ENCODE data around the gene TMEM54.

Gene TMEM54

DNA sequence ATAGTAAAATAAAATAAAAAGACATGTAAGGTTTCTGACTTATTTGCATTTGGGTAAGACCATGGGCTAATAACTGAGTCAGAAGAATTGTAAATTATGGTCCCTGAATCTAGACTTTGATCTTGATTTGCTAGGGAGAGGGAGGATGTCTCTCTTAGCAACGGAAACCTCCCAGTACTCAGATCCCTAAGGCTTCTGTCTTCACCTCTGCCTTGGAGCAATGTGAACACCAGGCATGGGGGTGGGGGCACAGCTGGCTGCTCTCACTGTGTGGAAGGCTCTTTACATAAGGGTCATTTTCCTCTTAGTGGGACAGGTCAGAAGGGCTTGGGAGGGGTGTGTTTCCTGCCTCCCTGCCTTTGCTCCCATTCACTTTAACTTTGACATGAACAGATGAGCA lies 17.0 kb upstream of the TMEM54 start:
- Histone ChIP-seq H3K36me3 (ENCODE audit: low read length) (no peaks in the 10 kb centered on the region), H3K9me3 (ENCODE audit: insufficient read depth, low read length) (no peaks in the 10 kb centered on the region)
- TF ChIP-seq EZH2phosphoT487 (conservative IDR thresholded peaks at IDR 0.05; ENCODE audit: low read length) (no peak), CTCF (IDR thresholded peaks at IDR 0.05; ENCODE audit: insufficient read depth, low read length, poor library complexity, severe bottlenecking) (no peak)

DNA sequence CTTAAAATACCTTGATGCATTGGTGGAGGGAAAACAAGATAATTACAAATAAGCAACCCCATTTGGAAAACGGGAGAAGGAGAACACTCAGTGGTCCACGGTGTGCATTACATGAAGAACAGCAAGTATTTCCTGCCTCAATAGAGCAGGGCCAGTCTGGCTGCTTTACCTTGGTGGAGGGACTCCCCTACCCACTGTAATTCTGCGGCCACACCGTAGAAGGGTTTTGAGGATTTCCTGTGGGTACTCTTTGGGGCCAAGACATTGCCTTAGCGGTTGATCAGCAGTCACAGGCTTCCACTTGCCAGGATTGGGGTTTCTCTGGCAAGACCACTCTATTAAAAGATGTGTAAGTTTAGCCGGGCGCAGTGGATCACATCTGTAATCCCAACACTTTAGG lies 16.3 kb upstream of the TMEM54 start:
- TF ChIP-seq EZH2phosphoT487 (conservative IDR thresholded peaks at IDR 0.05; ENCODE audit: low read length) (no peak), CTCF (IDR thresholded peaks at IDR 0.05; ENCODE audit: insufficient read depth, low read length, poor library complexity, severe bottlenecking) (no peak)
- Histone ChIP-seq H3K4me2 (ENCODE audit: low read depth, low read length, poor library complexity, severe bottlenecking) (no peak overlapping the region), H3F3A (ENCODE audit: insufficient read depth) (no peaks in the 10 kb centered on the region)

More for the DNA sequence above, 17.0 kb upstream of the TMEM54 start:
- H4K20me1 ChIP-seq (ENCODE audit: low read depth, low read length): no peaks in the 10 kb centered on the region
- H3K27ac ChIP-seq (ENCODE audit: low read depth, low read length): no peak overlapping the region
- no peak overlapping the region for H2AFZ ChIP-seq (ENCODE audit: low read depth, low read length, severe bottlenecking)
- H3K4me3 ChIP-seq (ENCODE audit: insufficient read depth, low read length, poor library complexity, severe bottlenecking): no peak overlapping the region
- no peaks in the 10 kb centered on the region for H3K9me2 ChIP-seq (replicated peaks; ENCODE audit: insufficient read depth, low read length)
- H3K79me2 ChIP-seq (ENCODE audit: insufficient read depth, low read length): no peaks in the 10 kb centered on the region
- no peak overlapping the region for H3K4me2 ChIP-seq (ENCODE audit: low read depth, low read length, poor library complexity, severe bottlenecking)
- H3K27me3 ChIP-seq (ENCODE audit: low read length): no peaks in the 10 kb centered on the region
- no peak overlapping the region for H3K9ac ChIP-seq (ENCODE audit: low read length)
- no peaks in the 10 kb centered on the region for H3F3A ChIP-seq (ENCODE audit: insufficient read depth)

DNA sequence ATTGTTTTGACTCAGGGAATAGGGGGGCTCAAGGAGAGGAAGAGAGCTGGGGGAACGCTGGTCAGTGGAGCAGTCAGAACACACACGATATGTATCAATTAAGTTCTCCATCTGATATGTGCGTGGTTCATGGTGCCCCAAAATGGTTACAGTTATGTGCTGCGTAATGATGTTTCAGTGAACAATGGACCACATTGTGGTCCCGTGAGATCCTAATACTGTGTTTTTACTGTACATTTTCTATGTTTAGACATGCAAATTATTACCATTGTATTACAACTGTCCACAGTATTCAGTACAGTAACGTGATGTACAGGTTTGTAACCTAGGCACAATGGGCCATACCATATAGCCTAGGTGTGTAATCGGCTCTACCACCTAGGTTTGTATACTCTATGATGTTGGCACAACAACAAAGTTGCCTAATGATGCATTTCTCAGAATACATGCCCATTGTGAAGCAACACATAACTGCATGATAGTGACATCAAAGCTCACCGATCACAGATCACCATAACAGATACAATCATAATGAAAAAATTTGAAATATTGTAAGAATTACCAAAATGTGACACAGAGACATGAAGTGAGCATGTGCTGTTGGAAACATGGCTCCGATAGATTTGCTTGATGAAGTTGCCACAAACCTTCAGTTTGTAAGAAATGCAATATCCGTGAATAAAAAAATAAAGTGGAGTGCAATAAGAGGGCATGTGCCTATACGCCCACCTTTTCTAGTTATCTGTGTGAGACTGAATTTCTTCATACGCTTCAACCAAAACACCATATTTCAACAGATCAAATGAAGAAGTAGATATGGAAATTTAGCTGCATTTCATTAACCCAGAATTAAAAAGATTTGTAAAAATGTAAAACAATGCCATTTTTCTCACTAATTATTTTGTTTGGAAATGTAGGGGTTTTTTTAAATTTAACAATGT lies 14.8 kb upstream of the TMEM54 start:
- H3K9ac ChIP-seq (ENCODE audit: low read length): no peak overlapping the region
- H3K4me3 ChIP-seq (ENCODE audit: insufficient read depth, low read length, poor library complexity, severe bottlenecking): no peak overlapping the region
- H2AFZ ChIP-seq (ENCODE audit: low read depth, low read length, severe bottlenecking): no peak overlapping the region
- no peaks in the 10 kb centered on the region for H3K79me2 ChIP-seq (ENCODE audit: insufficient read depth, low read length)
- H3K36me3 ChIP-seq (ENCODE audit: low read length): no peaks in the 10 kb centered on the region
- H4K20me1 ChIP-seq (ENCODE audit: low read depth, low read length): no peaks in the 10 kb centered on the region
- no peaks in the 10 kb centered on the region for H3K9me3 ChIP-seq (ENCODE audit: insufficient read depth, low read length)
- H3K27ac ChIP-seq (ENCODE audit: low read depth, low read length): no peak overlapping the region
- H3K27me3 ChIP-seq (ENCODE audit: low read length): no peaks in the 10 kb centered on the region
- no peaks in the 10 kb centered on the region for H3F3A ChIP-seq (ENCODE audit: insufficient read depth)
- H3K4me2 ChIP-seq (ENCODE audit: low read depth, low read length, poor library complexity, severe bottlenecking): no peak overlapping the region
- no peak for TF ChIP-seq EZH2phosphoT487 (conservative IDR thresholded peaks at IDR 0.05; ENCODE audit: low read length)
- TF ChIP-seq CTCF (IDR thresholded peaks at IDR 0.05; ENCODE audit: insufficient read depth, low read length, poor library complexity, severe bottlenecking): no peak
- no peaks in the 10 kb centered on the region for H3K9me2 ChIP-seq (replicated peaks; ENCODE audit: insufficient read depth, low read length)

More for the DNA sequence above, 16.3 kb upstream of the TMEM54 start:
- Histone ChIP-seq H3K79me2 (ENCODE audit: insufficient read depth, low read length) (no peaks in the 10 kb centered on the region), H2AFZ (ENCODE audit: low read depth, low read length, severe bottlenecking) (no peak overlapping the region), H3K4me3 (ENCODE audit: insufficient read depth, low read length, poor library complexity, severe bottlenecking) (no peak overlapping the region), H3K27ac (ENCODE audit: low read depth, low read length) (no peak overlapping the region), H4K20me1 (ENCODE audit: low read depth, low read length) (no peaks in the 10 kb centered on the region), H3K27me3 (ENCODE audit: low read length) (no peaks in the 10 kb centered on the region), H3K36me3 (ENCODE audit: low read length) (no peaks in the 10 kb centered on the region), H3K9me2 (replicated peaks; ENCODE audit: insufficient read depth, low read length) (no peaks in the 10 kb centered on the region), H3K9ac (ENCODE audit: low read length) (no peak overlapping the region), H3K9me3 (ENCODE audit: insufficient read depth, low read length) (no peaks in the 10 kb centered on the region)
